BE2C (cell line): ENCODE measurements around the gene CDH13.

Source experiments
- DNase-seq: peaks from one replicate; pipeline ENCODE4 v3.0.0-alpha.2; 2020
- H3K27me3 ChIP-seq: fragments of 250-450 bp; sonication (Bioruptor Pico); 2 replicates; pipeline ENCODE4 v1.5.1; 2020; ENCODE audit warnings: mild to moderate bottlenecking
- H3K36me3 ChIP-seq: fragments of 250-450 bp; sonication (Bioruptor Pico); 2 replicates; pipeline ENCODE4 v1.5.1; 2020; ENCODE audit warnings: mild to moderate bottlenecking
- H3K4me1 ChIP-seq: fragments of 250-450 bp; sonication (Bioruptor Pico); 2 replicates; pipeline ENCODE4 v1.5.1; 2020
- H3K4me3 ChIP-seq: 2 replicates; pipeline ENCODE4 v1.5.1; 2011; ENCODE audit warnings: low read depth, low read length
- H3K9me3 ChIP-seq: fragments of 250-450 bp; sonication (Bioruptor Pico); 2 replicates; pipeline ENCODE4 v1.5.1; 2020
- CTCF ChIP-seq: IDR thresholded peaks from 2 replicates; pipeline ENCODE4 v1.5.1; 2012; ENCODE audit warnings: mild to moderate bottlenecking, low read depth, low read length

Gene CDH13

GRCh38 chr16:82867485-82867884 is 240.7 kb downstream of the CDH13 start:
- Histone ChIP-seq H3K4me1 (no peaks in the 10 kb centered on the region), H3K4me3 (no peak overlapping the region), H3K27me3 (no peaks in the 10 kb centered on the region), H3K36me3 (no peaks in the 10 kb centered on the region), H3K9me3 (no peaks in the 10 kb centered on the region)
- DNase-seq: no peak
- no peak for TF ChIP-seq CTCF

- Histone ChIP-seq H3K9me3 (no peaks in the 10 kb centered on the region; the same call in 1 of the 2 replicates), H3K27me3 (no peaks in the 10 kb centered on the region), H3K36me3 (no peaks in the 10 kb centered on the region), H3K4me1 (no peaks in the 10 kb centered on the region), H3K4me3 (no peak overlapping the region)
- TF ChIP-seq CTCF: no peak
- DNase-seq: no peak
These were observed 247.5 kb downstream of the CDH13 start for GRCh38 chr16:82874271-82874670.

GRCh38 chr16:82874672-82875071 is 247.9 kb downstream of the CDH13 start:
- H3K9me3 ChIP-seq: no peaks in the 10 kb centered on the region; the same call in 1 of the 2 replicates
- H3K4me3 ChIP-seq: no peak overlapping the region
- no peaks in the 10 kb centered on the region for H3K36me3 ChIP-seq
- no peaks in the 10 kb centered on the region for H3K4me1 ChIP-seq
- TF ChIP-seq CTCF: no peak
- no peaks in the 10 kb centered on the region for H3K27me3 ChIP-seq
- no peak for DNase-seq

GRCh38 chr16:82876951-82877350 is 250.2 kb downstream of the CDH13 start:
- H3K4me3 ChIP-seq: no peak overlapping the region
- H3K27me3 ChIP-seq: no peaks in the 10 kb centered on the region
- no peaks in the 10 kb centered on the region for H3K4me1 ChIP-seq
- H3K9me3 ChIP-seq: no peaks in the 10 kb centered on the region; the same call in 1 of the 2 replicates
- TF ChIP-seq CTCF: no peak
- H3K36me3 ChIP-seq: no peaks in the 10 kb centered on the region
- DNase-seq: no peak

GRCh38 chr16:82878466-82878865 is 251.7 kb downstream of the CDH13 start:
- H3K4me1 ChIP-seq: no peaks in the 10 kb centered on the region
- no peak overlapping the region for H3K4me3 ChIP-seq
- DNase-seq: no peak
- no peaks in the 10 kb centered on the region for H3K27me3 ChIP-seq
- TF ChIP-seq CTCF: no peak
- H3K9me3 ChIP-seq: no peaks in the 10 kb centered on the region; the same call in none of the 2 replicates
- H3K36me3 ChIP-seq: no peaks in the 10 kb centered on the region

GRCh38 chr16:82880346-82880745 is 253.6 kb downstream of the CDH13 start:
- Histone ChIP-seq H3K4me1 (no peaks in the 10 kb centered on the region), H3K9me3 (no peaks in the 10 kb centered on the region; the same call in 1 of the 2 replicates), H3K4me3 (no peak overlapping the region), H3K27me3 (no peaks in the 10 kb centered on the region), H3K36me3 (no peaks in the 10 kb centered on the region)
- no peak for TF ChIP-seq CTCF
- DNase-seq: no peak
